HG03378 (cell line): ENCODE data around the gene PTCRA.

ENCODE experiments used
- ATAC-seq: cut with Tn5 transposase; IDR thresholded peaks from one replicate; pipeline ENCODE4 v1.9.1; 2021; ENCODE audit warnings: mild to moderate bottlenecking, moderate library complexity; ENCODE audit not compliant: unreplicated experiment

Gene PTCRA

DNA sequence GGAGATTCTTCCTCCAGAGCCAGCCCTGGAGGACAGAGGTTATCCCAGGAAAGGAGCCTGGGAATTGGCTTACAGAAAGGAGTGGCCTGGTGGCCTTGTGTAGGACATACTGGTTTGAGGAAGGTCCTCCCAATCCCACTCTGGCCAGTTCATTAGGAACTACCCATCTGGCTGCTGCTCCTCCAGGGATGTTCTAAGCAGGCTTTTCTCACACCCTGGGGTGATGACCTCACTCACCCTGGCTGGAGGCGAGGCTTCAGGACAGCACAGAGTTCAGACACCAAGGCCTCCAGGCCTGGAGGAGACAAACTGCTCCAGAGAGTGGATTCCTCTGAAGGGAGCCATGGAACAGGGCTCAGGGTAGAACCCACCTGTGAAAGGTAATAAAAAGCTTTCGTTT lies 53.6 kb downstream of the PTCRA start:
- ATAC-seq: no peak

DNA sequence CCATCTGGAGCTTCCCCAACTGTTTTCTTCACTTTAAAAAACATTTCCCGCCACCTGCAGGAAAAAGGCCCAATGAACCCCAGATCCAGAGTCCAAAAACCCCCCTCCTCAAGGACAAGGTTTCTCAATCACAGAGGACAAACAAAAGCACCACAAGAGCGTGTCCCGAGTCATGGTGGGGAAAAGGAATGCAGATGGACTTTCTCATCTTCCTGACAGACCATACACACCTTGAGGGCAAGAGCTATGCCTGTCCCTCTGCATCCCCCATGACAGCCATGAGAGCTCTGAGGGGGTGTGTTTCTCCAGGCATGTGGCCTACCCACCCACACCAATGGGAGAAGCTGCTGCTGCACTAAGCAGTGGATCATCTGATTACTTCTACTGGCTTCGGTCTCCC lies 54.1 kb downstream of the PTCRA start:
- ATAC-seq: no peak

DNA sequence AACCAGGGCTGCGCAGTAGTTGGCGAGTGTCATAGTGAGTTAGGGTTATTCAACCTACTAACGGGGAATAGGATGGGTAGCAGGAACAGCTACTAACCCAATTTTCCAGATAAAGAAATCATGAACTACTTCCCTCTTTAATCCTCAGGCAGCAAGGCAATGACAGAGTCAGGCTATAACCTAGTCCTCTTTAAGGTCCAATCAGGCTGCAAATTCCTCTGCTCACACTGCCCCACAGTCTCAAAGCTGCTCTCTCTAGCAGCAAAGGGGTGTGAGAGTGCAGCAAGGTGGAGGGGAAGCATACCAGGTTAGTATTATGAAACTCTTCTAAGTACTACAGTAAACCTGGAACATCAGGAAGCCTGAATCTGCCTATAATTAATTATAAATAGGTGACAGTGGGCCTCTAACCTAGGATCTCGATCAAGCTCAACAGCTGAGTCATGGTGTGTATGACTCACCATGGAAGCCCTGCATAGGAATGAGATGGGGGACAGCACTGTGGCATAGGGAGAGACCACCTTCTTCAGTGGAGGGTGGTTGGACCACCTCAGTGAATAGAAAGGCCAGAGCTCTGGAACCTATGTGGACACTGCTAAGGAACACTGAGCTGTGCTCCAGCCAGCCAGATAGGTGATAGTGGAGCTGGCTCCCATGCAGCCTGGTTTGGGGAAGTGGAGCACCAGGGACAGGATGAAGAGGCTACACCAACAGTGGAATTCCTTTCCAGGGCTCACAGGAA lies 55.2 kb downstream of the PTCRA start:
- no peak for ATAC-seq

DNA sequence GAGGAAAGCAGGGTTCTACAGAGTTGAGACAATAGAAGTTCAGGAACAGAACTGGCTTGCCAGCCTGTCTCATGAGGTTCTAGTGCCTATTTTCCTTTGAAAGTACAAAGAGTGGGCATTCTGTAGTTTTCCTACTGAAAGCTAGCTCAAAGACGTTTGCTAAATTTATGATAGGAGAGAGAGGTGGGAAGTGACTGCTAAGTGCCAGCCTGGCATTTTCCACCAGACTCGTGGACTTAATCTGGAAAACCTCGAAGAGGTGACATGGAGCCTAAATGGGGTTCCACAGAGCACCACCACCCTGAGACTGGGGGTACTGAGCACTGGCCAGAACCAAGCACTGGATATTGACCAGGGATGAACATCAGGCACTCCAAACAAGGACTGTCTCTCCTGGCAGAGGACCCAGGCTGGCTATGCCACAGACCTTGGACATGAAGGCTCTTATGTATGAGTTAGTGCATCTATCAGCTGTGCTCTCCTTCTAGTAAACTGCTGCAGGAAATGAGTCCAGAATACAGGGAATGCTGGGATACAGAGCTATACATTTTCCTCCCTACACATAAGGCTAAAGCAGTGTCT lies 56.0 kb downstream of the PTCRA start:
- no peak for ATAC-seq

DNA sequence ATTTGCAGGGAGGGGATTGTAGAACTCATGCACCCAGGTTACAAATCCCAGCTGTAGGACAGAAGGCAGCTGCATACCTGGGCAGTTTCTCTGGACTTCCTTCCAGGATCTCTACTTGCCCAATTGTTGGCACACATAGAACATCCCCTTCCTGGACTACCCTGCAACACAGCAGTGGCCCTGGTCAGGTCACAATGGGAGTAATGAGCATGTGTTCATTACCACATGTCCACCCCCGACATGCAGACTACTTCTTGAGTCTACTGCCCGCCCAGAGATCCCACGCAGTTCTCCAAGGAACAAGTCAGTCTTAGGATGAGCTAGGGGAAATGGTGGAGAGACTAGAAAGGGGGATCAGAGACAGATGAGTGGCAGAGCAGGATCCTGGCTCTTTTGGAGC lies 58.1 kb downstream of the PTCRA start:
- no peak for ATAC-seq

DNA sequence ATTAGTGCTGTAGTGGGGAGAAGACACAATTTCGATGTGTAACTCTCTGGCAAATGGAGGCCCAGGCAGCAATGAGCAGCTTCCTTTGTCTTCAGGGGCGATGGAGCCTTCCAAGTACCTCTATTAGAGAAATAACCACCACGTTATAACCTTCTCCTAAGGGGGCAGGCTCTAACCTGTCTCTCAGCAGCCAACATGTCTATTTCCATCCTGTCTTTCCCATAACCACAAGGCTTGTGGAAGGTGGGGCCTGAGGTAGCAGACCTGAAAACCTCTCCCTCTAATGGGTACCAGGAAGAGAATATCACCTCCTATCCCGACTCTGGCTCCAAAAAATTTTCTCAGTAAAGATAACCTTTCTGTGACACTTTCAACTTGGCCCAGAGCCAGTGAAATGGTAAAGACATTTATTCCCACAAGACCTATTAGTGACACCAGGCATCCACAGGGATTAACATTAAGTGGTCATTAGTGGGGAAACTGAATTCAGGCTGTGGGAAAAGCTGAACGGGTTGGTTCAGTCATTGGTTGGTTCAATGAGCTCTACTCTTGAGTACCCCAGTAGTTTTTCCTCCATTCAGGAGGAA lies 59.2 kb downstream of the PTCRA start:
- ATAC-seq: no peak
